Colon (tissue), 2 donors: ENCODE data around the gene PPARG.
"Not testable (repeated sequence)": the region's sequence is repeated elsewhere in the genome, so short reads cannot be mapped to it uniquely, and the experiment has no call there.

Experiments used
- FAIRE-seq: peaks from 2 replicates; lab custom pipeline; 2012; peaks lifted over from hg19 to GRCh38; lab: Jason Lieb, UNC
- donor health status: control.
- donor health status: control.

Gene PPARG

GRCh38 chr3:12279591-12280326, 9.1 kb upstream of the PPARG start:
- no peak for FAIRE-seq

- no peak for FAIRE-seq
Measured at GRCh38 chr3:12280357-12280806, 8.5 kb upstream of the PPARG start.

- FAIRE-seq = peak; percentile 55
Measured at GRCh38 chr3:12284591-12284990, 4.3 kb upstream of the PPARG start.

GRCh38 chr3:12285003-12285555, 3.8 kb upstream of the PPARG start:
- no peak for FAIRE-seq

- FAIRE-seq = not testable (repeated sequence)
Measured at GRCh38 chr3:12285779-12286178, 3.1 kb upstream of the PPARG start.

- no peak for FAIRE-seq
Measured at GRCh38 chr3:12286504-12286903, 2.4 kb upstream of the PPARG start.

- no peak for FAIRE-seq
Measured at GRCh38 chr3:12286927-12287726, 1.7 kb upstream of the PPARG start.

GRCh38 chr3:12287727-12288181, 1.1 kb upstream of the PPARG start:
- no peak for FAIRE-seq

- FAIRE-seq = peak; percentile 5
Measured at GRCh38 chr3:12289524-12289923, 654 bp downstream of the PPARG start.

GRCh38 chr3:12292770-12293169, 3.9 kb downstream of the PPARG start:
- no peak for FAIRE-seq

GRCh38 chr3:12294885-12295580, 6.2 kb downstream of the PPARG start:
- FAIRE-seq = no peak

- no peak for FAIRE-seq
Measured at GRCh38 chr3:12296511-12296910, 7.6 kb downstream of the PPARG start.

- FAIRE-seq = no peak
Measured at GRCh38 chr3:12299026-12299425, 10.2 kb downstream of the PPARG start.

- FAIRE-seq = no peak
Measured at GRCh38 chr3:12300137-12300536, 11.3 kb downstream of the PPARG start.

- FAIRE-seq = no peak
Measured at GRCh38 chr3:12301031-12301430, 12.2 kb downstream of the PPARG start.

- FAIRE-seq = no peak
Measured at GRCh38 chr3:12301513-12301912, 12.6 kb downstream of the PPARG start.

- no peak for FAIRE-seq
Measured at GRCh38 chr3:12302564-12302963, 13.7 kb downstream of the PPARG start.

- no peak for FAIRE-seq
Measured at GRCh38 chr3:12303534-12303933, 14.7 kb downstream of the PPARG start.

- no peak for FAIRE-seq
Measured at GRCh38 chr3:12303993-12304392, 15.1 kb downstream of the PPARG start.

GRCh38 chr3:12307136-12307535, 18.3 kb downstream of the PPARG start:
- FAIRE-seq = no peak

GRCh38 chr3:12308517-12308916, 19.6 kb downstream of the PPARG start:
- FAIRE-seq = no peak

- FAIRE-seq = no peak
Measured at GRCh38 chr3:12309716-12310115, 20.8 kb downstream of the PPARG start.
